MM.1S (cell line): ENCODE measurements around the gene HSDL2.

Experiments used
- DNase-seq: peaks from one replicate; pipeline ENCODE4 v3.0.0-alpha.2; 2015
- H2AFZ ChIP-seq: fragments of 300-600 bp; sonication (generic); 2 replicates; pipeline ENCODE4 v1.6.0; 2016; ENCODE audit warnings: antibody characterized with exemption, low read length
- H3F3A ChIP-seq: fragments of 300-600 bp; sonication (generic); 2 replicates; pipeline ENCODE4 v1.6.1; 2016; ENCODE audit warnings: mild to moderate bottlenecking, antibody characterized with exemption, low read length, moderate library complexity, mixed read lengths; ENCODE audit not compliant: insufficient read depth
- H3K27ac ChIP-seq: fragments of 300-600 bp; sonication (generic); 2 replicates; pipeline ENCODE4 v1.5.1; 2016; ENCODE audit warnings: mild to moderate bottlenecking, low read length
- H3K27me3 ChIP-seq: fragments of 300-600 bp; sonication (generic); replicated peaks from 2 replicates; pipeline ENCODE4 v1.6.0; 2016; ENCODE audit warnings: low read length; ENCODE audit not compliant: insufficient read depth
- H3K36me3 ChIP-seq: fragments of 300-600 bp; sonication (generic); replicated peaks from 2 replicates; pipeline ENCODE4 v1.6.1; 2016; ENCODE audit warnings: mild to moderate bottlenecking, low read length, mixed read lengths; ENCODE audit not compliant: insufficient read depth
- H3K4me1 ChIP-seq: fragments of 300-600 bp; sonication (generic); 2 replicates; pipeline ENCODE4 v1.6.1; 2016; ENCODE audit warnings: low read length, mixed read lengths
- H3K4me2 ChIP-seq: fragments of 300-600 bp; sonication (generic); 2 replicates; pipeline ENCODE4 v1.6.0; 2016; ENCODE audit warnings: low read depth, low read length
- H3K4me3 ChIP-seq: fragments of 300-600 bp; sonication (generic); 2 replicates; pipeline ENCODE4 v1.5.1; 2016; ENCODE audit warnings: low read length, mixed read lengths
- H3K79me2 ChIP-seq: fragments of 300-600 bp; sonication (generic); 2 replicates; pipeline ENCODE4 v1.6.1; 2016; ENCODE audit warnings: mixed run types, low read length, mixed read lengths
- H3K9ac ChIP-seq: fragments of 300-600 bp; sonication (generic); 2 replicates; pipeline ENCODE4 v1.6.1; 2016; ENCODE audit warnings: low read length, mixed read lengths
- H3K9me2 ChIP-seq: fragments of 300-600 bp; sonication (generic); replicated peaks from 2 replicates; pipeline ENCODE4 v1.6.1; 2016; ENCODE audit warnings: mild to moderate bottlenecking, low read length, mixed read lengths; ENCODE audit not compliant: insufficient read depth
- H3K9me3 ChIP-seq: fragments of 300-600 bp; sonication (generic); replicated peaks from 2 replicates; pipeline ENCODE4 v1.6.1; 2016; ENCODE audit warnings: mild to moderate bottlenecking, low read length, mixed read lengths; ENCODE audit not compliant: insufficient read depth
- H4K20me1 ChIP-seq: fragments of 300-600 bp; sonication (generic); 2 replicates; pipeline ENCODE4 v1.6.1; 2016; ENCODE audit warnings: mild to moderate bottlenecking, low read length, moderate library complexity, mixed read lengths; ENCODE audit not compliant: insufficient read depth
- EZH2 ChIP-seq: fragments of 300-600 bp; sonication (generic); optimal IDR thresholded peaks from 2 replicates; pipeline ENCODE3; 2017; ENCODE audit warnings: low read depth, mild to moderate bottlenecking, antibody characterized with exemption, low read length, mixed read lengths
- EZH2phosphoT487 ChIP-seq: fragments of 300-600 bp; sonication (generic); IDR thresholded peaks from 2 replicates; pipeline ENCODE4 v1.6.1; 2018; ENCODE audit warnings: antibody characterized with exemption, low read length
- TF ChIP-seq, protein P1 (sequence below): fragments of 300-600 bp; sonication (generic); IDR thresholded peaks from 2 replicates; pipeline ENCODE4 v1.5.1; 2016; ENCODE audit warnings: antibody characterized with exemption, low read length, mixed read lengths

Gene HSDL2

DNA sequence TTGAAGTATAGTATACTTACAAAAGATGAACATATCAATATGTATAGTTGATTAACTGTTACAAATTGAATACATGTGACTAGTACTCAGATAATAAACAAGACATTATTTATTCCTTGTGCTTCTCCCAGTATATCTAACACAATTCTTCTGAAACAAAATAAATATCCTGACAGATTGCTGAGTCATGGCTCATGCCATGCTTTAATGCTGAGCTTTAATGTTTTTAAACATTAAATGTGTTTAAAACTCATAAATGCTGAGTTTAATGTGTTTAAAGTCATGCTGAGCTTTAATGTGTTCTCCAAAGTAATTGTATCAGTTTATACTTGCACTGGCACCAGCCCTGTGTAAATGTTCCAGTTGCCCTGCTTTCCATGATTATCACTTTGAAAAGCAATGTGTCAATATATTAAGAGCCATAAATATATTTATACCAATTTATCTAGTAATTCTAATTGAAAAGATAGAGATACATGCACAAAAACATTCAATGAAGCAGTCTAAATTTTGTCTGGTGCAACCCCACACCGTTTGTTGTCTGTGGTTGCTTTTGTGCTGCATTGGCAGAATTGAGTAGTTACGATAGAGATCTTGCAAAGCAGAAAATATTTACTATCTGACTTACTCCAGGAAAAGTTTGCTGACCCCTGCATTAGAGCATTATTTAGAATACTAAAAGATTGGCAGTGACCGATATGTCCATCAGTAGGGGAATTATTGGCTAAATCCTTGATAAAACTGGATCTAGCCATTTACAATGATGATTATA is 122.5 kb downstream of the HSDL2 start:
- Histone ChIP-seq H3F3A (no peaks in the 10 kb centered on the region), H3K27me3 (no peaks in the 10 kb centered on the region), H2AFZ (no peak overlapping the region), H3K9ac (no peak overlapping the region), H3K4me2 (no peak overlapping the region), H3K4me1 (no peaks in the 10 kb centered on the region), H3K4me3 (no peak overlapping the region), H3K9me3 (no peaks in the 10 kb centered on the region), H3K27ac (no peak overlapping the region), H3K36me3 (no peaks in the 10 kb centered on the region), H4K20me1 (no peaks in the 10 kb centered on the region), H3K9me2 (no peaks in the 10 kb centered on the region), H3K79me2 (0 out of 2 replicates have a peak, but pooled peaks cover 12% of the 10 kb centered on the region)
- TF ChIP-seq EZH2: no peak
- TF ChIP-seq EZH2phosphoT487: no peak
- TF ChIP-seq, protein P1, sequence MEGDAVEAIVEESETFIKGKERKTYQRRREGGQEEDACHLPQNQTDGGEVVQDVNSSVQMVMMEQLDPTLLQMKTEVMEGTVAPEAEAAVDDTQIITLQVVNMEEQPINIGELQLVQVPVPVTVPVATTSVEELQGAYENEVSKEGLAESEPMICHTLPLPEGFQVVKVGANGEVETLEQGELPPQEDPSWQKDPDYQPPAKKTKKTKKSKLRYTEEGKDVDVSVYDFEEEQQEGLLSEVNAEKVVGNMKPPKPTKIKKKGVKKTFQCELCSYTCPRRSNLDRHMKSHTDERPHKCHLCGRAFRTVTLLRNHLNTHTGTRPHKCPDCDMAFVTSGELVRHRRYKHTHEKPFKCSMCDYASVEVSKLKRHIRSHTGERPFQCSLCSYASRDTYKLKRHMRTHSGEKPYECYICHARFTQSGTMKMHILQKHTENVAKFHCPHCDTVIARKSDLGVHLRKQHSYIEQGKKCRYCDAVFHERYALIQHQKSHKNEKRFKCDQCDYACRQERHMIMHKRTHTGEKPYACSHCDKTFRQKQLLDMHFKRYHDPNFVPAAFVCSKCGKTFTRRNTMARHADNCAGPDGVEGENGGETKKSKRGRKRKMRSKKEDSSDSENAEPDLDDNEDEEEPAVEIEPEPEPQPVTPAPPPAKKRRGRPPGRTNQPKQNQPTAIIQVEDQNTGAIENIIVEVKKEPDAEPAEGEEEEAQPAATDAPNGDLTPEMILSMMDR: no peak
- DNase-seq: no peak

DNA sequence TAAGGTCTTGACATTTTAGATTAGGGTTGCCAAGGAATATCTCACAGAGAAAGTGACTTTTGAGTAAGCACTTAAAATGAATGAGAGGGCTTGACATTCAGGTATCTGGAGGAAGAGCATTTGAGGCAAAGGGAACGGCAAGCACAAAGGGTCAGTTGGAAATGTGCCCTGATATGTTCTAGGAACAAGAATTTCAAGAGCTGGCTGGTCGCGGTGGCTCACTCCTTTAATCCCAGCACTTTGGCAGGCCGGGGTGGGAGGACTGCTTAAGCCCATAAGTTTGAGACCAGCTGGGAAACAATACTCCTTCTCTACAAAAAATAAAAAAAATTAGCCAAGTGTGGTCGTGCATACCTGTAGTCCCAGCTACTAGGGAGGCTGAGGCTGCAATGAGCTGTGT is 123.3 kb downstream of the HSDL2 start:
- no peaks in the 10 kb centered on the region for H3K9me3 ChIP-seq
- no peaks in the 10 kb centered on the region for H3K9me2 ChIP-seq
- no peak overlapping the region for H3K4me2 ChIP-seq
- no peak for DNase-seq
- TF ChIP-seq EZH2: no peak
- no peak overlapping the region for H3K4me3 ChIP-seq
- 0 out of 2 replicates have a peak, but pooled peaks cover 12% of the 10 kb centered on the region for H3K79me2 ChIP-seq
- H3K9ac ChIP-seq: no peak overlapping the region
- no peak overlapping the region for H2AFZ ChIP-seq
- H3K4me1 ChIP-seq: no peaks in the 10 kb centered on the region
- H3F3A ChIP-seq: no peaks in the 10 kb centered on the region
- no peaks in the 10 kb centered on the region for H4K20me1 ChIP-seq
- no peak overlapping the region for H3K27ac ChIP-seq
- H3K27me3 ChIP-seq: no peaks in the 10 kb centered on the region
- H3K36me3 ChIP-seq: no peaks in the 10 kb centered on the region

DNA sequence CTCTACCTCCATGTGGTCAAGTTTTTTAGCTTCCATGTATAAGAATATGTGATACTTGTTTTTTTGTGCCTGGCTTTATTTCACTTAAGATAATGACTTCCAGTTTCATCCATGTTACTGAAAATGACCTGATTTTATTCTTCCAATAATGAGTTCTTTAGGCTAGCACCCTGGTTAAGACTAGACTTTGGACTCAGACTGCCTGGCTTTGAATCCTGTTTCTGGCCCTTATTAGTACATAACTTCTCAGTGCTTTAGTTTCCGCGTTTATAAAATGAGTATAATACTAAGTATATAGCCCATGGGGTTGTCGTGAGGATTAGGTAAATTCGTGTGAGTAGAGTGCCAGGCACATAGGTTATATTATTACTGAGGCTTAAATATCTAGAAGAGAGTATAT is 125.2 kb downstream of the HSDL2 start:
- no peak overlapping the region for H2AFZ ChIP-seq
- H3F3A ChIP-seq: no peaks in the 10 kb centered on the region
- H3K27me3 ChIP-seq: no peaks in the 10 kb centered on the region
- H3K4me1 ChIP-seq: no peaks in the 10 kb centered on the region
- no peak for DNase-seq
- no peak overlapping the region for H3K9ac ChIP-seq
- H4K20me1 ChIP-seq: no peaks in the 10 kb centered on the region
- H3K9me2 ChIP-seq: no peaks in the 10 kb centered on the region
- no peak overlapping the region for H3K4me3 ChIP-seq
- no peak overlapping the region for H3K4me2 ChIP-seq
- TF ChIP-seq EZH2phosphoT487: no peak
- TF ChIP-seq EZH2: no peak
- TF ChIP-seq, protein P1: no peak
- H3K36me3 ChIP-seq: no peaks in the 10 kb centered on the region
- no peaks in the 10 kb centered on the region for H3K9me3 ChIP-seq
- H3K27ac ChIP-seq: no peak overlapping the region
- H3K79me2 ChIP-seq: 0 out of 2 replicates have a peak, but pooled peaks cover 12% of the 10 kb centered on the region

DNA sequence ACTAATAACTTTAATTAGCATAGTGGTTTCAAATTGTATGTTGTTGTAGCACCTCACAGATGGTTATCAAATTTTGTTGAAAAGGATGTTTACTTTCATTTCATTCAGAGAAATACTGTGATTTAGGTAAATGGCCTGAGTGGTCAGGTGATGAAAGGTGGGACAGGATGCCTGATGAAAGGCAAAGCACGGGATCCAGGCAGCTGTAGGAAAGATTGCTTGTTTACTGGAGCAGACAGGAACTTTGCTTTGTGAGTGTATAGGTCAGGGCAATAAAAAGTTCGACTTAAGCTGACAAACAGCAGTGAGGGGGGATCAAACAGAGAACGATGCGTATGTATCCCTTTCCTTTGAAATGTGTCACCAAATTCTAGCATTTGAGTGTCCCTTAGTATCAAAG is 125.7 kb downstream of the HSDL2 start:
- Histone ChIP-seq H3K36me3 (no peaks in the 10 kb centered on the region), H3K9me2 (no peaks in the 10 kb centered on the region), H3F3A (no peaks in the 10 kb centered on the region), H3K27ac (no peak overlapping the region), H3K4me3 (no peak overlapping the region), H3K27me3 (no peaks in the 10 kb centered on the region), H3K4me1 (no peaks in the 10 kb centered on the region), H3K4me2 (no peak overlapping the region), H3K9ac (no peak overlapping the region), H3K9me3 (no peaks in the 10 kb centered on the region), H3K79me2 (0 out of 2 replicates have a peak, but pooled peaks cover 10% of the 10 kb centered on the region), H2AFZ (no peak overlapping the region), H4K20me1 (no peaks in the 10 kb centered on the region)
- no peak for DNase-seq
- TF ChIP-seq EZH2 (no peak), EZH2phosphoT487 (no peak)
- TF ChIP-seq, protein P1: no peak
